GM18868 (cell line): ENCODE data around the gene ANXA5.
A peak's percentile ranks its signal among the peaks of the same experiment; 100 is the strongest.
"Not testable (repeated sequence)": the region's sequence is repeated elsewhere in the genome, so short reads cannot be mapped to it uniquely, and the experiment has no call there.

Experiments
- ATAC-seq: cut with Tn5 transposase; IDR thresholded peaks from one replicate; pipeline ENCODE4 v1.9.1; 2021; ENCODE audit warnings: mild to moderate bottlenecking, moderate library complexity; ENCODE audit not compliant: unreplicated experiment

ANXA5 gene

DNA sequence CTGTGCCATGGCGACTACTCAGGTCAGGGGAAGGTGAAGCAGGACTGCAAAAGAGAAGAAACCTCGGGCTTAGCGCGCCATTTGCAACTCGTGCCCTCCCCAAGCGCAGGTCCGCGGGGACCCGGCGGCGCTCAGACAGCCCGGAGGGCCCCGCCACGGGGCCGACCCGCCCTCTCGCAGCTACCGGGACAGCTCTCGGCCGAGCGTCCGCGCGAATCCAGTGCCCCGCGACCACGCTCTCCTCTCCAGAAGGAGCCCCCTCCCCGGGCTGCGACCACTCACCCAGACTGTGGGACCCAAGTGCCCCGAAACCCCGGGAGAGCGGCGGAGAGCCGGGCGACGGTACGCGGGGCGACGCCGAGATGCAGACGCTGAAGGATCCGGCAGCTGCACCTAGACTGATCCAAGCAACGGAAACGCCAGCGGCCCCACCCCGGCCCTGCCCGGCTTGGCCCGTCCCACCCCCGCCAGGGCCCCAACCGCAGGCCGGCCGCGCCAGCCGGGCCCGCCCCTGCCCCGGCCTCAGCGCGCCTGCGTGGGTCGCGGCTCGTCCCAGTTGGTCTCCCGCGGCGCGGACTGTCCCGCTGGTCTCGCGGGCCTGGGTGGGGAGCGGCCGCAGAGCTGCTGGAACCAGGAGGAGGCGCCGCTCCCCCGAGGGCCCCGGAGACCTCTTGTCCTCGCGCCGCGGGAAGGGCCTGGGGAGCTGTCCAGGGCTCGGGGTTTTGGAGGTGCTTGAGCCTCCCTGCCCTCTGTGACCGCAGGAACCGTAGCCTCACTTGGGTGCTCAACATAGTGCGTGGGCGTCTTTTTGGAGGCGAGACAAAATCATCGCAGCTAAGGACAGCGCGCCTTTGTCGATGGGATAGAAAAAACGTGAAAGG lies at the start of gene ANXA5:
TSS of gene ANXA5 (minus strand) at position 400 of the 881 bp plus-strand sequence. CDS start at position 9, 391 bp downstream.
- peak; percentile 88 for ATAC-seq

DNA sequence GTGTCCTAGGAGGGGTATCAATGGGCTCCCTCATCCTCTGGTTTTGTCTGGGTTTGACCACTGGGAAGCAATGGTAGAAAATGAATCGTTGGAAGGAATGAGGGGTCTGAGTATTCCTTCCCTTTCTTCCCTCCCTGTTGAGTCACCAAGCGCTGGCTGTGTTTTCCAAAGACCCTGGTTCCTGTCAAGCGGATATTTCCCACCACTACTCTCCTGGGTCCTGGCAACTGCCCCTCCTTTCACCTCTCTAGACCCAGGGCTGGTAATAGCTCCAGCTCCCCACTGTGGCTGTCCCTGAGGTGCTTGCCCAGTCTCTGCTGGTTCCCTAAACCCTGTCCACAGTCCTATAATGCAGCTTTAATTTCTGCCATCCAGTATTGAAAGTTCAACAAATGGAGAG lies 46.0 kb upstream of the ANXA5 start:
- ATAC-seq: no peak

DNA sequence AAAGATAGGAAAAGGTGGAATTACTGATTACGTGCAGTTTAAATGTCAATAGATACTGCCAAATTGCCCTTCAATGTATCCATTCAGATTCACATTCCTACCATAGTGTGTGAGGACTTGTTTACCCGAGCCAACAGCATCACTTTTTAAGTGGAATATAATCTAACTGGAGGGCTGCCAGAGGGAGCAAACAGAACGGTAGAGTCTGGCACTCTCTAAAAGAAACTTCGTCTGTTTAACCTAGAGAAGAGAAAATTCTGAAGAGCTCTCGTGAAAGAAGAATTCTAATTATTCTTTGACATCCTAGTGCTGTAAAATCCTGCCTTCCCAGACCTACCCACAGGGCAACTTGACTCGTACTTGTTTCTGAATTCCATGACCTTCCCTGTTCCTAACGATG lies 45.0 kb upstream of the ANXA5 start:
- ATAC-seq: no peak

DNA sequence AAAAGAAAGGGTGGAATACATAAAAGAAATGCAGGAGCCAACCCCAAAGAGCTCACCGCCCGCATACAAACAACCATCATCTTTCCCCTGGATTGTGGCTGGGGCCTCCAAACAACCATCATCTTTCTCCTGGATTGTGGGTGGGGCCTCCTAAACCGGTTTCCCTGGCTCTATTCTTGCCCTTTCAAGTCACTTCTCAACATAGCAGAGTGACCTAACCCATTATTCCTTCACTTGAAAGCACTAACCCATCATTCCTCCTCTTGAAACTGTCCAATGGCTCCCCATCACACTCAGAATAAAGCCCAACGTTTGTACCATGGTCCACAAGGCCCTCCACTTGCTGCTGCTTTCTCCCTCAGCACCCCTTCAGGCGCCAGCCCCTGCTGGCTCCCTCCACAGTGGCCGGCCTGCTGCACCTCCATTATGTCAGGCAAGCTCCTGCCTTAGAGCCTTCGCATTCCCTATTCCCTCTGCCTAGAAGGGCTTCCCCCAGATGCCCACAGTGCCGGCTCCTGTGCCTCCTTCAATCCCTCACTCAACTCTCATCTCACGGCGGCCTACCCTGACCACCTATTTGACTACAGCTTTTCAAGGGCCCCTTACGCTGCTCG lies 44.1 kb upstream of the ANXA5 start:
- ATAC-seq: no peak

DNA sequence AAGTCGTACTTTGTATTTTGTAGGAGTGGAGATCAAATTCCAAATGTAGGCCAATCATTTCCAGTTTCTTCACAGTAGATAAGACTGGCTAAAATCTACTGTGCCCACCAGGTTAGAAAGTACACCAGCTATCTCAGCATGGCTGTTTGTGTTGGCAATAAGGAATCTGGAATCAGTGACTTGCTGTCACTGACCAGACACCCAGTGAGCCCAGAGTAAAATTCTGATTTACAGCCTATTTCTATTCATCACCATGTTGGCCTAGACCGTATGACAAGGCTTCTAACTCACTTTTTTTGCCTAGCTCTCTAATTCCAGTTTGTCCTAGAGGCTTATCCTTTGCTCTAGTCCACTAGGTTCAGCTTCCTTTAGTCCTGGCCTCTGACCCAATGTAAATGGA lies 42.8 kb upstream of the ANXA5 start:
- no peak for ATAC-seq

DNA sequence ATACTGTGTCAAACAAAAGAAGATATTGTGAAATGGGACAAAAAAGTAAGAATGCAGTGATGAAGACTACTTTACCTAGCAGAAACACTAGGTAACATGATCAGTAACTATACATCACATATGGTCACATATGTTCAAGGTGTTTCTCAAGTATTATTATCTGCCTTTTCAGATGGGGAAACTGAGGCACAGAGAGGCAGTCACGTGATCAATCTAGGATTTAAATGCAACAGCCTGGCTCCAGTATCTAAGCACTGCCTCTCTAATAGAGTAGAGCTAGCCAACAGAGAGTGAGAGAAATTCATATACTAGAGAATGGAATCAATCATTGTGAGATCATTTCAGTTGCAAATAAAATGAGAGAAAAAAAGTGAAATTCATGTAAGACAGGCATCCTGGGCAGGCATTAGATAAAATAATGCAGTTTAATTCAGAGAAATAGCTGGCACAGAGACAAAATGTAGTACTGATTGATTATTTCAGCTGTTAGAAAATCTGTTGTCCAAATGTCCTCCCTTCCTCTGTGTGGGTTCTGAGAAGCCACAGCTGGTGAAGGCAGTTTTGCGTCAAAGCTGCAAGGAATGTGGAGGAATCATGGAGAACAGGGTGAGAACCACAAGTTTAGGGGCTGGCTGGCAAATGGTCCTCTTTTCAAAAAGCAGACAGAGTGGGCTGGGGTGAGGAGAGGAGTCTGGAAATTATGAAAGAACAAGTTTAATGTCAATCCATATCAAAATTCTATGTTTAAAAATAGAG lies 42.2 kb upstream of the ANXA5 start:
- no peak for ATAC-seq

DNA sequence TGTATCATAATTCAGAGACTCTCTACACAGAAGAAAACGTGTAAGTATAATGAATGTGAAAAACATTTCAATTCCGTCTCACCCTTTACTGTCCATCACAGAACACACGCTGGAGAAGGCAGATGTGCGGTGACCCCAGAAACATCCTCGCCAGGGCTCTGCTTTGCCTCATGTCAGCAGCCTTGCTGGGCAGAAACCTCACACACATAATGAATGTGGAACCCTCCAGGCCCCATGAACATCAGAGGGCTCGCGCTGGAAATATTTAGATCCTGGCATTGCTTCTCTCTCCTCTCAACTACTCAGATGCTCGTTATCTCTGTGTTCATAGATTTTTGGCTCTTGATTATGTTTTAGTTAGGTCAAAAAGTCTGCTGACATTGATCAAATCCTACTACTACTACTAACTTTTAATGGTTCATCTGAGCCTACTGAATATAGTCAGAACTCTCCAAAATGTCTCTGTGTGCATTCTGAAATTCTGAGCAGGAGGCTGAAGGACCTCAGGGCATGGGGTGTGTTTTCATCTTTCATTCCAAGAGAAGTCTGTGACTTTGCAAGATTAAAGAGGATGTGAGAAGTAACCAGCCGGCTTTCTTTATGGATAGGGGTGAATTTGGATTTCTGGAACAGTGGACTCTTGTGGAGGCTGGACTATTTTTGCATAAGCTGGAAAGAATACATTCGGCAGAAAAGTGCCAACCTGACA lies 41.2 kb upstream of the ANXA5 start:
- no peak for ATAC-seq

DNA sequence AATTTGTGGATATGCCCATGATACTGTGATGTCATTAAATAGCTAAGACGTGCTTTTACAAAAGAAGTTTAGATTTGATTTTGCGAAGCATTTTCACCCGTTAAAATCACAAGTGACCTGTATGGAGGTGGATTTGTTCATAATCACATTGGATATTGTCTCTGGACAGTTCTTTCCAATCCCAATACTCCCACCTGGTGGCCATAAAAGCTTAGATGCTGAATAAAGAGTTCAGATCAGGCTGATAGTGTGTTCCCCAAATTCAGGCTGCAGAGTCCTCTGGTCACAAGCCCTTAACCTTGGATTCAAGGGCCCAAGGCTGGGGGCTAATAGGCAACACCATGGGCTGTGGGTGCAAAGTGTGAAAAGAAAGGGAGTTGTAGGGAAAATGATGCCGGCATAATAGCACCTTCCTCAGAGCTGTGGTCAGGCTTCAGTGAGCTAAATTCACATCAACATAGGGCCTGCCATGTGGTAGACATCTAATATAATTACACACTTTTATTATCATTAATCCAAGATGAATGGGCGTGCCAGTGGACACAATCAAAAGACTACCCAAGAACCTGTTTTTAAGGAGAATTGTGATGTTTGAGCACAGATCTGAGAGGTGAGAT lies 40.1 kb upstream of the ANXA5 start:
- ATAC-seq: peak; percentile 74

DNA sequence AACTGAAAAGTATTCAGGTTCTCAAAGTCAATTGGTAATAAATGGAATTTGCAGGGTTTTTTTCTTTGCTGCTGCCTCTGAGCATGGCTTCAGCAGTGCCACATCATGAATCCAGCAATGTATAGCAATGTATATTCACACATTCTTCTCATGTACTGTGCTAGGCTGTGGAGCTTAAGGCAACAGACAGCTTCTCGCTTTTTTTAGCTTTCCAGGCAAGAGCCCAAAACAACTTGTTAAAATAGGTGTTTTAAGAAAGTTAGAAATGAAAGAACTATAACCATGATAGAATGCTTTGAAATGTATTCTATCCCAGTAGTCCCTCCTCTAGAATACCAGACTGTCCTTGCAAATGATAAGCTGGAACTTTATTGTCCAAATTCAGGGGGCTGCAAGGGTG lies 37.8 kb upstream of the ANXA5 start:
- no peak for ATAC-seq

DNA sequence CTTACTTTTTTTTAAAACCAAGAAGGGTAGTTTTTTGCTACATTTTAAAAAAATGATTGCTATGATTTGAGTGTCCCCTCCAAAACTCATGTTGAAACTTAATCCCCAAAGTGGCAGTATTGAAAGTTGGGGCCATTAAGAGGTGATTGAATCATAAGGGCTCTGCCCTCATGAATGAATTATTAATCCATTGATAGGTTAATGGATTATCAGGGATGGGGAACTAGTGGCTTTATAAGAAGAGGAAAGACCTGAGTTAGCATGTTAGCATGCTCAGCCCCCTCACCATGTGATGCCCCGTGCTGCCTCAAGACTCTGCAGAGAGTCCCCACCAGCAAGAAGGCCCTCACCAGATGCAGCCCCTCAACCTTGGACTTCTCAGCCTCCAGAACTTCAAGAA lies 37.2 kb upstream of the ANXA5 start:
- no peak for ATAC-seq

DNA sequence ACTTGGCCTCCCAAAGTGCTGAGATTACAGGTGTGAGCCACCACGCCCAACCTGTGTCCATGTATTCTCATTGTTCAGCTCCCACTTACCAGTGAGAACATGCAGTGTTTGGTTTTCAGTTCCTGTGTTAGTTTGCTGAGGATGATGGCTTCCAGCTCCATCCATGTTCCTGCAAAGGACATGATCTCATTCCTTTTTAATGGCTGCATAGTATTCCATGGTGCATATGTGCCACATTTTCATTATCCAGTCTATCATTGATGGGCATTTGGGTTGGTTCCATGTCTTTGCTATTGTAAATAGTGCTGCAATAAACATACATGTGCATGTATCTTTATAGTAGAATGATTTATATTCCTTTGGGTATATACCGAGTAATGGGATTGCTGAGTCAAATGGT lies 33.0 kb upstream of the ANXA5 start:
- ATAC-seq: not testable (repeated sequence)

DNA sequence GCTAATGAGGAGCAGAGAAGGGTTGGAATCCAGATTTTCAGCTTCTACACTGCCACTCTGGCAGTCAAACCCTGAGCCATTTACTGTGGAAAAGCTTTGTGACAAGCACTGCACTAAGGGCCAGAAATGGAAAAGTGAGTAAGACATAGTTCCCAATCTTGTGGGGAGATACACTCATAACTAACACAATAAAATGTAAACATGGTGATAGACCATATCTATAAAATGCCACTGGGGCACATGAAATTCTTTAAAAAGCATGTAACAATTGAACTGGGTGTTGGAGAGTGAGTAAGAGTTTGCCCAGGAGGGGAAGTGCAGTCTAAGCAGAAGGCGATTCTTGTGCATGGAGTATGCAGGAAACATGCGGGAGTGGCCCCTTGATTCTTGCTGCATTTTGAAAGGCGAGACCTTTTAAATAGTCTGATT lies 32.0 kb upstream of the ANXA5 start:
- ATAC-seq: no peak

DNA sequence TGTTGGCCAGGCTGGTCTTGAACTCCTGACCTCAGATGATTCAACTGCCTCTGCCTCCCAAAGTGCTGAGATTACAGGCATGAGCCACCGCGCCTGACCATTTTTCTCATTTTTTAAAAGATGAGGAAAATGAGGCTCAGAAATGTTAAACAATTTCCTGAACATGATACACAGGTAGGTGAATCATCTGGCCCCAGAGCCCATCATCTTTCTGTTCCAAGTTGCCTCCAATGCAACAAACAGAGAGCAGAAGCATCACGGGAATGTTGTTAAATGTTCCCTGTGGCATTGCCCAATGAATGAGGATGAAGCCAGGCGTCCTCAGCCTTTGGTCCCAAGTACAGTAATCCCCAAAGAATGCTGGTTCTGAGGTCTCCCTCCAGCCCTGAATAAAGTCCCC lies 31.3 kb upstream of the ANXA5 start:
- ATAC-seq: no peak

DNA sequence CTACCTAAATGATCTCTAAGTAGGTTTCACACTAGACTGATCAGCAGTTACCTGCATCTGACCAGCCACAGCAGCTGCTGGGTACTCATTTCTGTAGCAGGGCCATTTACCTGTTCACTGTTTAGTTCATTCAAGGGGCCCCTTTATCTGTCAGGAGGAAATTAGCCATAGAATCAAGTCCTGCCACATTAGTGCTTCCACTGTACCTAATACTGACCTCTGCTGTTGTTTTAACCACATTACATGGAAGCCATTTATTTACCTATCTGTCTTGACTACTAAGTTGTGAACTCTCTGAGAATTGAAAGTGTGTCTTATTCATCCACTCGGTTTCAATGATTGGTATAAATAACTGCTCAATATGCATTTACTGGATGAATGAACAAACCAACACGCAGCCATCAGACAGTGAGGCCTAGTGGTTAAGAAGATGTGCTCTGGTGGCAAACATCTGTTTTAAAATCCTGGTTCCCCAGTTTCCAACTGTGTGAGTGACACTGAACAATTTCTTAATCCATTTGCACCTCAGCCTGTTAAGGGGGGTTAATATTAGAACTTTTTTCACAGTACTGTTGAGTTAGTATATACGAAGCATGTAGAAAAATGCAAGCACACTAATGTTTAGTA lies 30.0 kb upstream of the ANXA5 start:
- ATAC-seq: peak; percentile 97

DNA sequence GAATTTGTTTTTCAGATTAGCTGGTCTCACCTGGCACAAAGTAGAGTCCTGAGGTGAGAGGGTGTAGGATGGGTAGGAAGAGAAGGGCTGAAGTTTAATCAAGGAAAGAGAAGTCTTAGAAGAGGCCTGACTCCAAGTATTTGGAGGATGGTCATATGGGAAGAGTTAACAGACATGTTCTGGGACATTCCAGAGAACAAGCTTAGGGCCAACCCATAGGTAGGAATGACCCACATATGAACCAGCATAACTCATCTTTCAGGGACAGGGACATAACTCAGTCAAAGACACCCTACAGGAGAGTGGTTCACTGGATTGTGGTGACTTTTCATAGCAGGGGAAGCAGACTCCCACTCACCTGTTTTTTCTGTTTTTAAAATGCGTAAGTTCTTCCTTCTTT lies 27.9 kb upstream of the ANXA5 start:
- ATAC-seq: no peak

DNA sequence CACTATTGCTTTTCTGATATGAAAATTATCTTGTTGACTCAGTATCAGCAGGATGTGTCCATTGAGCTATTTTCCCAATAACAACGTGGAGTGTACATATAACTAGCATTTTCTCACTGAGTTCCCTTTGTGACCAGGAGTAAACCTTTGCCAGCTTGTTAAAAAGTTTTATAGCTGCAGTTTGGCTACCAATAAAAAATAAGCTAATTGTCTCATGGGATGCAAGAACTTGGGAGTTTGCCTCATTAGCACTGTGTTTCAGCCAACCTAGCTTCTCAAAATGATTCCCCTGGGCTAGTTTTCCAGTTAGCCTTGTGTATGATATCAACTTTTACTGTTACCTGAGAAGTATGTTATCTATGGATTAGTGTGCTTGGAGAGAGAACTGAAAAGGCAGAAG lies 24.9 kb upstream of the ANXA5 start:
- no peak for ATAC-seq

DNA sequence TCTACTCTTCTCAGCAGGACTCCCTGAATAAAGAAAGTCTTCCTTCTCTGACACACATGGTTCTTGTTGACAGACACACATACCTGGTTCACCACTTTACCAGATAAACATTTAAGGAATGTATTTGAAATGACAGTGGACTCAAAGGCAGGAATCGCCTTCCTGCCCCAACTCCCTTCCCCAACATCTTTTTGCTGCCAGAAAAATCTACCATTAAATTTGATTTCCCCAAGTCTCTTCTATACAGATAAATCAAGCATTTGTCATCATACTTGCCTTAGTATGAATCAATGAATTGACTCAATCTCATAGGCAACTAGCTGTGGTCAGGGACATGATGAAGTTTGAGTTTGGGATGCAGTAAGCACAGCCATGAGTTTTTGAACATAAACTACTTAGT lies 23.3 kb upstream of the ANXA5 start:
- no peak for ATAC-seq

DNA sequence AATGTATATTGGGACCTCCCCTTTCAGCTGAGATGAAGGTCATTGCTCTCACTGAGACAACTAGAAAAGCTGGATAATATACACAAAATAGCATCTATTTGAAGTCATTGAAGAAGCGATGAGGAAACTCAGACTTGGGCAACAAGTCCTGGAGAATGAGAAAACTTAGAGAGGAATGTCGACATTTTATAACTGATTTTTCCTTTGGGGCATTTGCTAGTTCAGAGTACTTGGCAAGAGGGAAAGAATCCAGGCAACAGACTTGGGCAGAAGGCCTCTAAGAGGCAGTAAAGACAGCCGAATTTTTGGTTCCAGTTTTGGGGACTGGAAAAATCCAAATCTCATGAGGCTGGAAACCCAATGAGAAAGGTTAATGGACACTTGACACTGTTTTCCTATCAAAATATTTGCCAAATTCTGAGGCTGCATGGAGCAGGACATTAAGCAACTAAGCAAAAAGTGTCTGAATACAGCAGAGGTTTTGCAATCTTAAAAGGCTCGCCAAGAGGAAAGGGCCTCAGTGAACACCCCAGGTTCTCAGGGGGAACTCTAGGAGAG lies 21.0 kb upstream of the ANXA5 start:
- ATAC-seq: no peak

DNA sequence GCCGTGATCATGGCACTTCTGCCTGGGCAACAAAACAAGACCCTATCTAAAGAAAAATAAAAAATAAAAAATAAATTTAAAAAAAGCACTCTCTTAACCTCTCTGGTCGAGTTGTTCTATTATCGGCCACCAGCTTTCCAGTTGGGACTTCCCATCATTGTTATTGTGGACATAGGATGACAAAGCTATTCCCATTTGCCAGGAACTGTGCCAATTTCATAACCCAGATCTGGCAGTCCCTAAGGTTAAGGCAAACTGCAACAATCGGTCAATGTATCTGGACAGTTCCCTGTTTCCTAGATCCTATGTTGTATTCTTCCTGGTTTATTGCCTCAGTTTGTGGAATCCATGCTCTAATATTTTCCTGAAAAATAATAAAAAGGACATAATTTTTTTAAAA lies 17.8 kb upstream of the ANXA5 start:
- ATAC-seq: no peak

DNA sequence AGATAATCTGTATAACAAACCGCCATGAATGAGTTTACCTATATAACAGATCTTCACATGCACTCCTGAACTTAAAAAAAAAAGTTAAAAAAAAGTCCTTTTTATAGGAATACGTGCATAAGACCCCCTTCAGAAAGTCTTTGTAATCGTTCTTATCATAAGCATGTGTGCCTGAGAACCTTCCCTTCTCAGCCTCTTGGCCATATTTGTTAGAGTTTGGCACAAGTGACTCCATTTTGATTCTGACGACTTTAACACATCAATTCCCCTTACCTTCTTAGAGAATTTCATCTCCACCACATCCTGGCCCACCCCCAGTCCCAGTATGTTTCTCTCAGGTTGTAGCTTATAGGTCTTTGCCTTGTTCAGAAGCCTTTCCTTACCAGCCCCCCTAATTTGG lies 16.0 kb upstream of the ANXA5 start:
- no peak for ATAC-seq
